Measurements from ENCODE around the gene IQSEC1. TPM values are rescaled to one million over a fixed set of nuclear protein-coding genes. Genes with fewer than 3 reads are reported as not detected.

IQSEC1 gene
- total RNA-seq, 4 donors from 2014 or later, result 24.0 to 43.0 (median 31.8) TPM

DNA sequence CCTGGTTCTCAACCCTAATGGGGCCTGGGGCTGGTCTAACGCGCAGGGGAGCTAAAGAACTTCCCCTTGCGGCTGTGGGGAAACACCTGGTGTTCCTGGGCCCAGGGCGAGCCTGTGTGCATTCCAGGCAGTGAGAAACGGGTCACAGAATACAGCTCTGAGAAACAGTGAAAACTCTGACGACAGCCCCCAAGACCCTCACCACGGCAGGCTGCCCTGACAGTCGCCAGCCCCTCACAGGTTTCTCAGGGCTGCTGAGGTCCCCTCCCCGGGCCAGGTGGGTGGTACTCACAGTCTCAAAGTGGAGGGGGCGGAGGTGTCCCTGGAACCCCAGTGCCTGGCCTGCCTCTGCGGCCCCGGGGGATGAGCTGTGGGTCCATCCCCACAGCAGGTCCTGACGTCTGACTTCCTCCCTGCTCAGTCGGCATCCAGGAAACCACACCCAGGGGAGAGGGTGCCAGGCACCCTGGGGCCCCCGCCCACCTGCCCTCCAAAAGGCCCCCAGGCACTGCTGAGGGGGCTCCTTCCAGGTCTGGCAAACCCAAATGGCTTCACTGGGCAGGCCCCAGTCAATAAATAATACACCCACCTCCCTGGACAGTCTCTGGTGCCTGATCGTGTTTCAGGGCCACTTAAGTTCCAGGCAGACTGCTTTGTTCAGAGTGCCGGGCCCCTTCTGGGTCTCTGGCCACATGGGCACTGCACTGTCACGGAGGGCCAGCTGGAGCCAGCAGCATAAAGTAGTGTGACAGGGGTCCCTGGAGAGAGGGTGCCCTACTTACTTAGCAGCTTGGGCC is 57.7 kb downstream of the IQSEC1 start:
- peak overlapping the region in 2 of 4 donors; percentile 4 to 28 for H3K4me3 ChIP-seq
- intact Hi-C loops (cut with DNase I; ENCODE audit: low total_unique reads), result no loop called here
- DNase-seq, result peak; percentile 63
- TF ChIP-seq CTCF (IDR thresholded peaks at IDR 0.05) (no peak), POLR2AphosphoS5 (IDR thresholded peaks at IDR 0.05) (peak in 2 of 3 donors; percentile 10 to 47), EP300 (IDR thresholded peaks at IDR 0.05; ENCODE audit: low read depth) (no peak), POLR2A (IDR thresholded peaks at IDR 0.05) (peak; percentile 49)
- WGBS, 2 donors (ENCODE audit: low coverage in 1 of 2), result 51% methylated on average over 18 of the region's 18 CpGs; no CpG with 5 or more reads in 1 of the 2 donors
- H3K9me3 ChIP-seq, result no peaks in the 10 kb centered on the region
- peaks cover 4 to 43% (median 13%) of the 10 kb centered on the region in 4 donors for H3K4me1 ChIP-seq
- peak overlapping the region; percentile 78 to 87 (median 82) for H3K27ac ChIP-seq
- no peaks in the 10 kb centered on the region for H3K27me3 ChIP-seq
- H3K36me3 ChIP-seq, result no peaks in the 10 kb centered on the region
- in situ Hi-C loops (cut with MboI; ENCODE audit: low pct_ligation_motif_present in 1 of 4, low pct_unique_long_range_greater_than_20kb in 1 of 4, low sequenced_read_pairs in 3 of 4), result no loop called here

GRCh38 chr3:13014755-13015285 is 58.4 kb downstream of the IQSEC1 start:
- peak overlapping the region; percentile 78 to 87 (median 82) for H3K27ac ChIP-seq
- no peaks in the 10 kb centered on the region for H3K9me3 ChIP-seq
- peak; percentile 14 for DNase-seq
- in situ Hi-C loops (cut with MboI; ENCODE audit: low pct_ligation_motif_present in 1 of 4, low pct_unique_long_range_greater_than_20kb in 1 of 4, low sequenced_read_pairs in 3 of 4), result no loop called here
- intact Hi-C loops (cut with DNase I; ENCODE audit: low total_unique reads), result no loop called here
- H3K36me3 ChIP-seq, result no peaks in the 10 kb centered on the region
- peaks cover 4 to 43% (median 13%) of the 10 kb centered on the region in 4 donors for H3K4me1 ChIP-seq
- no peaks in the 10 kb centered on the region for H3K27me3 ChIP-seq
- 67% methylated on average over 6 of the region's 6 CpGs; no CpG with 5 or more reads in 1 of the 2 donors for WGBS, 2 donors (ENCODE audit: low coverage in 1 of 2)
- TF ChIP-seq EP300 (IDR thresholded peaks at IDR 0.05; ENCODE audit: low read depth) (no peak), POLR2AphosphoS5 (IDR thresholded peaks at IDR 0.05) (no peak), CTCF (IDR thresholded peaks at IDR 0.05) (no peak), POLR2A (IDR thresholded peaks at IDR 0.05) (no peak)
- H3K4me3 ChIP-seq, result peak overlapping the region in 2 of 4 donors; percentile 4 to 28

- H3K27me3 ChIP-seq, result no peaks in the 10 kb centered on the region
- H3K4me3 ChIP-seq, result peak overlapping the region in 1 of 4 donors; percentile 28
- intact Hi-C loops (cut with DNase I; ENCODE audit: low total_unique reads), result no loop called here
- H3K4me1 ChIP-seq, result peaks cover 7 to 43% (median 11%) of the 10 kb centered on the region in 4 donors
- peak overlapping the region; percentile 78 to 87 (median 82) for H3K27ac ChIP-seq
- in situ Hi-C loops (cut with MboI; ENCODE audit: low pct_ligation_motif_present in 1 of 4, low pct_unique_long_range_greater_than_20kb in 1 of 4, low sequenced_read_pairs in 3 of 4), result no loop called here
- H3K9me3 ChIP-seq, result no peaks in the 10 kb centered on the region
- no peaks in the 10 kb centered on the region for H3K36me3 ChIP-seq
- WGBS, 2 donors (ENCODE audit: low coverage in 1 of 2), result 57% methylated on average over 7 of the region's 7 CpGs; no CpG with 5 or more reads in 1 of the 2 donors
- TF ChIP-seq POLR2AphosphoS5 (IDR thresholded peaks at IDR 0.05) (no peak), POLR2A (IDR thresholded peaks at IDR 0.05) (no peak), EP300 (IDR thresholded peaks at IDR 0.05; ENCODE audit: low read depth) (no peak), CTCF (IDR thresholded peaks at IDR 0.05) (no peak)
- DNase-seq, result no peak
Measured at GRCh38 chr3:13013994-13014754, 59.1 kb downstream of the IQSEC1 start.

- in situ Hi-C loops (cut with MboI; ENCODE audit: low pct_ligation_motif_present in 1 of 4, low pct_unique_long_range_greater_than_20kb in 1 of 4, low sequenced_read_pairs in 3 of 4) (no loop called here), intact Hi-C loops (cut with DNase I; ENCODE audit: low total_unique reads) (no loop called here)
- Histone ChIP-seq H3K9me3 (no peaks in the 10 kb centered on the region), H3K36me3 (no peaks in the 10 kb centered on the region), H3K4me1 (peaks cover 11 to 43% (median 15%) of the 10 kb centered on the region in 4 donors), H3K27me3 (no peaks in the 10 kb centered on the region), H3K27ac (peak overlapping the region; percentile 78 to 87 (median 82)), H3K4me3 (no peak overlapping the region)
- WGBS, 2 donors (ENCODE audit: low coverage in 1 of 2), result 91 to 92% methylated on average over 2 to 3 of the region's 3 CpGs
- peak; percentile 5 for DNase-seq
- no peak for TF ChIP-seq EP300 (IDR thresholded peaks at IDR 0.05; ENCODE audit: low read depth)
- TF ChIP-seq CTCF (IDR thresholded peaks at IDR 0.05), result no peak
Measured at GRCh38 chr3:13013566-13013965, 59.7 kb downstream of the IQSEC1 start.

All from transverse colon (tissue), 4 donors.